Prostate gland (tissue), 2 donors: Measurements from ENCODE around the gene CDCA7L.

Experiments
- POLR2A ChIP-seq: fragments of 450-650 bp; IDR thresholded peaks from one replicate; pipeline ENCODE4 v1.6.1; 2016; ENCODE audit warnings: antibody characterized with exemption, mild to moderate bottlenecking
- TF ChIP-seq, protein P1 (sequence below), 4 experiments: fragments of 200-600 bp in 2 of 4; fragments of 450-650 bp in 2 of 4; sonication (generic) in 2 of 4; IDR thresholded peaks; 1 replicate in 3 of 4; 2 replicates in 1 of 4; pipeline ENCODE4 v1.5.1; 2016 to 2019; ENCODE audit warnings: antibody characterized with exemption in 4 of 4, mild to moderate bottlenecking in 2 of 4, moderate library complexity in 2 of 4

- TF ChIP-seq, protein P1, sequence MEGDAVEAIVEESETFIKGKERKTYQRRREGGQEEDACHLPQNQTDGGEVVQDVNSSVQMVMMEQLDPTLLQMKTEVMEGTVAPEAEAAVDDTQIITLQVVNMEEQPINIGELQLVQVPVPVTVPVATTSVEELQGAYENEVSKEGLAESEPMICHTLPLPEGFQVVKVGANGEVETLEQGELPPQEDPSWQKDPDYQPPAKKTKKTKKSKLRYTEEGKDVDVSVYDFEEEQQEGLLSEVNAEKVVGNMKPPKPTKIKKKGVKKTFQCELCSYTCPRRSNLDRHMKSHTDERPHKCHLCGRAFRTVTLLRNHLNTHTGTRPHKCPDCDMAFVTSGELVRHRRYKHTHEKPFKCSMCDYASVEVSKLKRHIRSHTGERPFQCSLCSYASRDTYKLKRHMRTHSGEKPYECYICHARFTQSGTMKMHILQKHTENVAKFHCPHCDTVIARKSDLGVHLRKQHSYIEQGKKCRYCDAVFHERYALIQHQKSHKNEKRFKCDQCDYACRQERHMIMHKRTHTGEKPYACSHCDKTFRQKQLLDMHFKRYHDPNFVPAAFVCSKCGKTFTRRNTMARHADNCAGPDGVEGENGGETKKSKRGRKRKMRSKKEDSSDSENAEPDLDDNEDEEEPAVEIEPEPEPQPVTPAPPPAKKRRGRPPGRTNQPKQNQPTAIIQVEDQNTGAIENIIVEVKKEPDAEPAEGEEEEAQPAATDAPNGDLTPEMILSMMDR (IDR thresholded peaks at IDR 0.05), result no peak
- no peak for TF ChIP-seq POLR2A
These were observed 31.0 kb downstream of the CDCA7L start for GRCh38 chr7:21914671-21915070.
